HK-2 (cell line): Measurements from ENCODE around the gene NRP1.
A peak's percentile ranks its signal among the peaks of the same experiment; 100 is the strongest.

Source experiments
- DNase-seq: peaks from one replicate; pipeline ENCODE4 v3.0.0-alpha.2; 2018; ENCODE audit not compliant: unreplicated experiment

Gene NRP1

GRCh38 chr10:33212061-33212748, 122.3 kb downstream of the NRP1 start:
- DNase-seq: no peak

- DNase-seq: no peak
Measured at GRCh38 chr10:33211106-33211878, 123.2 kb downstream of the NRP1 start.

- DNase-seq: no peak
Measured at GRCh38 chr10:33209802-33210201, 124.7 kb downstream of the NRP1 start.

- DNase-seq: no peak
Measured at GRCh38 chr10:33208166-33208565, 126.3 kb downstream of the NRP1 start.

- no peak for DNase-seq
Measured at GRCh38 chr10:33204031-33204430, 130.4 kb downstream of the NRP1 start.

- DNase-seq: no peak
Measured at GRCh38 chr10:33201971-33202370, 132.5 kb downstream of the NRP1 start.

GRCh38 chr10:33201056-33201780, 133.2 kb downstream of the NRP1 start:
- DNase-seq: no peak

- DNase-seq: no peak
Measured at GRCh38 chr10:33199731-33200232, 134.7 kb downstream of the NRP1 start.

- DNase-seq: no peak
Measured at GRCh38 chr10:33198610-33199009, 135.9 kb downstream of the NRP1 start.

GRCh38 chr10:33196710-33197491, 137.6 kb downstream of the NRP1 start:
- DNase-seq: peak; percentile 36

- DNase-seq: no peak
Measured at GRCh38 chr10:33196377-33196706, 138.1 kb downstream of the NRP1 start.

- no peak for DNase-seq
Measured at GRCh38 chr10:33195608-33196376, 138.7 kb downstream of the NRP1 start.

GRCh38 chr10:33193701-33194521, 140.6 kb downstream of the NRP1 start:
- DNase-seq: no peak

GRCh38 chr10:33193057-33193700, 141.3 kb downstream of the NRP1 start:
- peak; percentile 34 for DNase-seq

- no peak for DNase-seq
Measured at GRCh38 chr10:33192190-33192589, 142.3 kb downstream of the NRP1 start.

- no peak for DNase-seq
Measured at GRCh38 chr10:33190406-33190805, 144.1 kb downstream of the NRP1 start.

GRCh38 chr10:33189808-33190207, 144.7 kb downstream of the NRP1 start:
- DNase-seq: no peak

- peak; percentile 26 for DNase-seq
Measured at GRCh38 chr10:33189363-33189762, 145.1 kb downstream of the NRP1 start.

GRCh38 chr10:33187427-33187999, 147.0 kb downstream of the NRP1 start:
- DNase-seq: no peak
